HEK293 (cell line): ENCODE measurements around the gene AGAP1.

Experiments
- CTCF ChIA-PET: fragments of 350-600 bp; formaldehyde crosslinking; extraction: SDS; loops from one replicate; lab custom pipeline; 2021; ENCODE audit warnings: antibody characterized with exemption; lab: Yijun Ruan, JAX
- POLR2A ChIA-PET: fragments of 300-600 bp; formaldehyde crosslinking; extraction: SDS; loops from one replicate; lab custom pipeline; 2020; ENCODE audit warnings: antibody characterized with exemption, inconsistent platforms; lab: Yijun Ruan, JAX
- H3K27ac ChIP-seq: fragments of 200-500 bp; sonication (Bioruptor generic); 2 replicates; pipeline ENCODE4 v1.5.1; 2014; ENCODE audit warnings: low read depth, low read length, control low read depth, inconsistent platforms; ENCODE audit errors: extremely low read depth
- H3K36me3 ChIP-seq, 2 experiments: fragments of 200-500 bp in 1 of 2; sonication (Bioruptor generic) in 1 of 2; 1 replicate in 1 of 2; 2 replicates in 1 of 2; pipeline ENCODE4 v1.5.1; 2014 to 2017; ENCODE audit warnings: inconsistent platforms in 2 of 2, low read length in 2 of 2; ENCODE audit not compliant: control insufficient read depth in 2 of 2, insufficient read depth in 1 of 2
- H3K4me1 ChIP-seq: fragments of 200-500 bp; sonication (Bioruptor generic); 2 replicates; pipeline ENCODE4 v1.5.1; 2014; ENCODE audit warnings: mild to moderate bottlenecking, low read length, inconsistent platforms; ENCODE audit not compliant: control insufficient read depth, insufficient read depth
- H3K4me3 ChIP-seq: 2 replicates; pipeline ENCODE4 v1.5.1; 2011; ENCODE audit warnings: low read depth, mild to moderate bottlenecking, control low read depth, low read length, moderate library complexity
- H3K9me3 ChIP-seq: fragments of 200-500 bp; sonication (Bioruptor generic); 2 replicates; pipeline ENCODE4 v1.5.1; 2014; ENCODE audit warnings: low read depth, low read length, inconsistent platforms; ENCODE audit not compliant: control insufficient read depth, insufficient read depth
- KLF10 ChIP-seq: fragments of 450-650 bp; IDR thresholded peaks from 2 replicates; pipeline ENCODE4 v1.5.1; 2018; ENCODE audit warnings: missing biosample characterization, mild to moderate bottlenecking, missing genetic modification characterization
- KLF7 ChIP-seq: fragments of 450-650 bp; formaldehyde crosslinking; IDR thresholded peaks from 2 replicates; pipeline ENCODE4 v1.5.1; 2016; ENCODE audit warnings: missing biosample characterization, missing genetic modification characterization, borderline replicate concordance
- MYNN ChIP-seq: fragments of 450-650 bp; formaldehyde crosslinking; IDR thresholded peaks from 2 replicates; pipeline ENCODE4 v1.5.1; 2016; ENCODE audit warnings: missing biosample characterization, missing genetic modification characterization, borderline replicate concordance
- MZF1 ChIP-seq: fragments of 450-650 bp; formaldehyde crosslinking; IDR thresholded peaks from 2 replicates; pipeline ENCODE4 v1.5.1; 2017; ENCODE audit warnings: missing biosample characterization, missing genetic modification characterization, borderline replicate concordance
- REPIN1 ChIP-seq: fragments of 450-650 bp; formaldehyde crosslinking; IDR thresholded peaks from 2 replicates; pipeline ENCODE4 v1.5.1; 2017; ENCODE audit warnings: missing biosample characterization, missing genetic modification characterization, low read depth
- YY1 ChIP-seq: fragments of 450-650 bp; formaldehyde crosslinking; IDR thresholded peaks from 2 replicates; pipeline ENCODE4 v1.5.1; 2018; ENCODE audit warnings: missing biosample characterization, missing genetic modification characterization
- ZBTB7A ChIP-seq: fragments of 450-650 bp; formaldehyde crosslinking; IDR thresholded peaks from 2 replicates; pipeline ENCODE4 v1.5.1; 2016; ENCODE audit warnings: low read depth, missing biosample characterization, missing genetic modification characterization
- ZFHX2 ChIP-seq: fragments of 450-650 bp; formaldehyde crosslinking; conservative IDR thresholded peaks from 2 replicates; pipeline ENCODE4 v1.5.1; 2016; ENCODE audit warnings: missing biosample characterization, missing genetic modification characterization
- ZNF140 ChIP-seq: fragments of 450-650 bp; formaldehyde crosslinking; IDR thresholded peaks from 2 replicates; pipeline ENCODE4 v1.5.1; 2016; ENCODE audit warnings: missing biosample characterization, missing genetic modification characterization
- ZNF175 ChIP-seq: fragments of 450-650 bp; formaldehyde crosslinking; IDR thresholded peaks from 2 replicates; pipeline ENCODE4 v1.5.1; 2016; ENCODE audit warnings: missing biosample characterization, missing genetic modification characterization
- ZNF248 ChIP-seq: fragments of 450-650 bp; formaldehyde crosslinking; IDR thresholded peaks from 2 replicates; pipeline ENCODE4 v1.5.1; 2017; ENCODE audit warnings: missing biosample characterization, missing genetic modification characterization
- ZNF311 ChIP-seq: fragments of 450-650 bp; formaldehyde crosslinking; IDR thresholded peaks from 2 replicates; pipeline ENCODE4 v1.5.1; 2017; ENCODE audit warnings: missing biosample characterization, missing genetic modification characterization, borderline replicate concordance
- ZNF366 ChIP-seq: fragments of 450-650 bp; formaldehyde crosslinking; conservative IDR thresholded peaks from 2 replicates; pipeline ENCODE4 v1.5.1; 2016; ENCODE audit warnings: missing biosample characterization, missing genetic modification characterization
- ZNF530 ChIP-seq: fragments of 450-650 bp; formaldehyde crosslinking; IDR thresholded peaks from 2 replicates; pipeline ENCODE4 v1.5.1; 2016; ENCODE audit warnings: low read depth, missing biosample characterization, missing genetic modification characterization
- ZNF548 ChIP-seq: fragments of 450-650 bp; formaldehyde crosslinking; IDR thresholded peaks from 2 replicates; pipeline ENCODE4 v1.5.1; 2016; ENCODE audit warnings: missing biosample characterization, missing genetic modification characterization
- ZNF571 ChIP-seq: fragments of 450-650 bp; formaldehyde crosslinking; IDR thresholded peaks from 2 replicates; pipeline ENCODE4 v1.5.0; 2017; ENCODE audit warnings: missing biosample characterization, missing genetic modification characterization
- ZNF639 ChIP-seq: fragments of 450-650 bp; formaldehyde crosslinking; IDR thresholded peaks from 2 replicates; pipeline ENCODE4 v1.5.1; 2016; ENCODE audit warnings: missing biosample characterization, missing genetic modification characterization
- ZNF777 ChIP-seq: fragments of 450-650 bp; formaldehyde crosslinking; IDR thresholded peaks from 2 replicates; pipeline ENCODE4 v1.5.1; 2017; ENCODE audit warnings: missing biosample characterization, missing genetic modification characterization, borderline replicate concordance
- ZXDB ChIP-seq: fragments of 450-650 bp; formaldehyde crosslinking; IDR thresholded peaks from 2 replicates; pipeline ENCODE4 v1.5.1; 2016; ENCODE audit warnings: missing biosample characterization, missing genetic modification characterization
- TF ChIP-seq, protein P1 (sequence below): fragments of 450-650 bp; formaldehyde crosslinking; IDR thresholded peaks from 2 replicates; pipeline ENCODE4 v1.5.1; 2016; ENCODE audit warnings: missing biosample characterization, missing genetic modification characterization
- TF ChIP-seq, protein P2 (sequence below): fragments of 450-650 bp; formaldehyde crosslinking; IDR thresholded peaks from 2 replicates; pipeline ENCODE4 v1.5.1; 2017; ENCODE audit warnings: missing biosample characterization, missing genetic modification characterization

AGAP1 gene

DNA sequence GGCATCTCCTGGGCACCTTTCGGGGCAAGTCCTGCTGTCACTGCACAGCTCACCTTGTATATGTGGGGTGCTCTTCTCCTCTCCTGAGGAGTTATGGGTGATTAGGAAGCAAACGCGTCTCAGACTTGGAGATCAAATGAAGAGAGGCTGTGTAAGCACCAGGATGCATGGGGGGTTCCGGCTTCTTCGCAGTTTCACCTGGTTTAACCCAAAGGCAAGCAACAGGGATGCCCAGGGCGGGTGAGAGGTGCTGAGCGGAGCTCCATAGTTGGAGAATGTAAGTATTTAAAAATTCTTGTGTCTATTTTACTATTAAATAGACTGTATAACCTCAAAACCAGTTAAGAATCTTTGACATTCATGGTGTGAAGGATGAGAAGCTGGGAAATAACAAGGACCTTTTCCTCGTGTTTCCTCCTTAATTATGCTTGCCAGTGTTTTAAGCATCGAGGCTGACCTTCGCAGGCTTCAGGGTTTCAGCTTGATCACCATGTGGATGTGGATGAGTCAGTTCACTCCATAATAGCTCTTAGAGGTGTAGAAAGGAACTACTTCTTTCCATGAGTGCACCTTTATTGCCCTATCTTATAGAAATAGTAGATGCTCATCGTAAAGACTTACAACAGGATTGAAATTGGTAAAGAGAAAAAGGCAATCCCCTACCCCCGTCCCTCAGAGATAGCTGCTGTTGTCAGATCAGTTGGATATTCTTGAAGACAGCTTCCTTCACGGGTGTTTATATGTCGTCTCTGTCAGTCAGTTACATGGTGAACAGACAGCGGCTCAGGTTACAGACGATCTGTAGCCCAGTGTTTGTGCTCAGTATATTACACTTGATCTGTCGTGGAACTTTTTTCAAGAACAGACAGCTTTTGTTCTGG lies 201.1 kb downstream of the AGAP1 start:
- H3K9me3 ChIP-seq = no peaks in the 10 kb centered on the region
- CTCF ChIA-PET = interaction anchor here (0.6 to 1.3 kb wide), 4 partner anchors 25 to 557 kb away, joined by 3 to 5 read pairs (median 3); no protein-coding TSS in a partner anchor
- H3K4me3 ChIP-seq = no peak overlapping the region
- no peaks in the 10 kb centered on the region for H3K36me3 ChIP-seq
- no peak overlapping the region for H3K27ac ChIP-seq
- H3K4me1 ChIP-seq = peaks cover 6% of the 10 kb centered on the region; the same call in 1 of the 2 replicates
- TF ChIP-seq ZFHX2 (tag by site-specific recombination) (no peak), ZXDB (tag by site-specific recombination) (no peak), ZBTB7A (tag by site-specific recombination) (no peak)
- POLR2A ChIA-PET = no interaction called here

DNA sequence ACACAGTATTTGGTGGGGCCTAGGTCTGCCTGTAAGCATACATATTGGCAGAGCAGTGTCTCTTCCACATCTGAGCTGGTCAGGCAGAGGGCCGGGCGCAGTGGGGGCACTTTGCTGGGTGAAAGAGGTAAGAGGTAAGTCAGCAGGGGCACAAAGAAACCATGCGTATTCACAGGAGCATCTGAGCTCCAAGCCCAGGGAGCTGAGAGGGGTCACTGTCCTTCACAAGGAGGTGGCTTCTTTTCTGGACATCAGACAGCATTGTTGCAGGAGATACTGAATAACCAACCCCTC lies 201.7 kb downstream of the AGAP1 start:
- POLR2A ChIA-PET = no interaction called here
- Histone ChIP-seq H3K27ac (no peak overlapping the region), H3K4me3 (no peak overlapping the region), H3K9me3 (no peaks in the 10 kb centered on the region), H3K4me1 (peaks cover 6% of the 10 kb centered on the region; the same call in 1 of the 2 replicates), H3K36me3 (no peaks in the 10 kb centered on the region)
- CTCF ChIA-PET = interaction anchor here (0.6 to 1.3 kb wide), 3 partner anchors 25 to 558 kb away, joined by 3 to 5 read pairs (median 3); no protein-coding TSS in a partner anchor
- TF ChIP-seq ZFHX2 (tag by site-specific recombination) (no peak), KLF10 (tag by site-specific recombination) (no peak), ZNF530 (tag by site-specific recombination) (no peak), MYNN (no peak), ZNF777 (no peak), ZNF366 (tag by site-specific recombination) (no peak), KLF7 (tag by site-specific recombination) (no peak), MZF1 (no peak), ZNF140 (tag by site-specific recombination) (no peak), ZNF571 (no peak), YY1 (no peak), REPIN1 (no peak)
- TF ChIP-seq, protein P1, sequence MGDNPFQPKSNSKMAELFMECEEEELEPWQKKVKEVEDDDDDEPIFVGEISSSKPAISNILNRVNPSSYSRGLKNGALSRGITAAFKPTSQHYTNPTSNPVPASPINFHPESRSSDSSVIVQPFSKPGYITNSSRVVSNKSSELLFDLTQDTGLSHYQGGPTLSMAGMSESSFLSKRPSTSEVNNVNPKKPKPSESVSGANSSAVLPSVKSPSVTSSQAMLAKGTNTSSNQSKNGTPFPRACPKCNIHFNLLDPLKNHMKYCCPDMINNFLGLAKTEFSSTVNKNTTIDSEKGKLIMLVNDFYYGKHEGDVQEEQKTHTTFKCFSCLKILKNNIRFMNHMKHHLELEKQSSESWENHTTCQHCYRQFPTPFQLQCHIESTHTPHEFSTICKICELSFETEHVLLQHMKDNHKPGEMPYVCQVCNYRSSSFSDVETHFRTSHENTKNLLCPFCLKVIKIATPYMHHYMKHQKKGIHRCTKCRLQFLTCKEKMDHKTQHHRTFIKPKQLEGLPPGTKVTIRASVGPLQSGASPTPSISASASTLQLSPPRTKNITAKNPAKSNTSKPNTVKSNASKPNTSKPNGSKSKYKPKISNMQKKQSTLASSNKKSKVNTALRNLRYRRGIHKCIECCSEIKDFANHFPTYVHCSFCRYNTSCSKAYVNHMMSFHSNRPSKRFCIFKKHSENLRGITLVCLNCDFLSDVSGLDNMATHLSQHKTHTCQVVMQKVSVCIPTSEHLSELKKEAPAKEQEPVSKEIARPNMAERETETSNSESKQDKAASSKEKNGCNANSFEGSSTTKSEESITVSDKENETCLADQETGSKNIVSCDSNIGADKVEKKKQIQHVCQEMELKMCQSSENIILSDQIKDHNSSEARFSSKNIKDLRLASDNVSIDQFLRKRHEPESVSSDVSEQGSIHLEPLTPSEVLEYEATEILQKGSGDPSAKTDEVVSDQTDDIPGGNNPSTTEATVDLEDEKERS (tag by site-specific recombination) = no peak
- TF ChIP-seq, protein P2, sequence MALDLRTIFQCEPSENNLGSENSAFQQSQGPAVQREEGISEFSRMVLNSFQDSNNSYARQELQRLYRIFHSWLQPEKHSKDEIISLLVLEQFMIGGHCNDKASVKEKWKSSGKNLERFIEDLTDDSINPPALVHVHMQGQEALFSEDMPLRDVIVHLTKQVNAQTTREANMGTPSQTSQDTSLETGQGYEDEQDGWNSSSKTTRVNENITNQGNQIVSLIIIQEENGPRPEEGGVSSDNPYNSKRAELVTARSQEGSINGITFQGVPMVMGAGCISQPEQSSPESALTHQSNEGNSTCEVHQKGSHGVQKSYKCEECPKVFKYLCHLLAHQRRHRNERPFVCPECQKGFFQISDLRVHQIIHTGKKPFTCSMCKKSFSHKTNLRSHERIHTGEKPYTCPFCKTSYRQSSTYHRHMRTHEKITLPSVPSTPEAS = no peak

DNA sequence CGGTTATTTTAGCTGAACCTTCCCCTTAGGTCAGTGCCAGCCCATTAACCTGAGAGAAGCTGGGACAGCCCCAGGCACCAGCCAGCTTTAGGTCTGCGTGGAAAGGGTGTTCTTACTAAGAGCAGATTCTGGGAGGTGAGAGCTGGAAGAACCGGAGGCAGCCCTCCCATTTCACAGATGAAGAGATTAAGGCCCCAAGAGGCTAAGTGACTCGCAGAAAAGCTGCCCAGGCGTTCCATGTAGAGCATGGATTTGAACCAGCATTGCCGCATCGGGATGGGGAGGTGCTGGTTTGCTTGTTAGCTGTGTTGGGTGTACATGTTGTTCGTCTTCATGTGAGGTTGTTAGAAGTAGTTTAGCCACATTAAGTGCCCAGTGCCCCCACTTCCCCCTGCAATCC lies 203.2 kb downstream of the AGAP1 start:
- H3K36me3 ChIP-seq = no peaks in the 10 kb centered on the region
- peaks cover 6% of the 10 kb centered on the region; the same call in 1 of the 2 replicates for H3K4me1 ChIP-seq
- ChIA-PET CTCF (interaction anchor here (0.6 to 0.7 kb wide), 2 partner anchors 174 to 479 kb away, joined by 3 to 5 read pairs; no protein-coding TSS in a partner anchor), POLR2A (no interaction called here)
- TF ChIP-seq ZNF311 (tag by site-specific recombination) (no peak), ZNF639 (tag by site-specific recombination) (no peak), ZNF175 (tag by site-specific recombination) (no peak), ZNF548 (tag by site-specific recombination) (no peak), ZNF248 (tag by site-specific recombination) (no peak)
- no peaks in the 10 kb centered on the region for H3K9me3 ChIP-seq
- no peak overlapping the region for H3K27ac ChIP-seq
- no peak overlapping the region for H3K4me3 ChIP-seq
